D341Med (cell line): ENCODE measurements around the gene MORN5.

Experiments
- DNase-seq: peaks from one replicate; pipeline ENCODE4 v3.0.0; 2012; ENCODE audit warnings: low spot score

The MORN5 gene

DNA sequence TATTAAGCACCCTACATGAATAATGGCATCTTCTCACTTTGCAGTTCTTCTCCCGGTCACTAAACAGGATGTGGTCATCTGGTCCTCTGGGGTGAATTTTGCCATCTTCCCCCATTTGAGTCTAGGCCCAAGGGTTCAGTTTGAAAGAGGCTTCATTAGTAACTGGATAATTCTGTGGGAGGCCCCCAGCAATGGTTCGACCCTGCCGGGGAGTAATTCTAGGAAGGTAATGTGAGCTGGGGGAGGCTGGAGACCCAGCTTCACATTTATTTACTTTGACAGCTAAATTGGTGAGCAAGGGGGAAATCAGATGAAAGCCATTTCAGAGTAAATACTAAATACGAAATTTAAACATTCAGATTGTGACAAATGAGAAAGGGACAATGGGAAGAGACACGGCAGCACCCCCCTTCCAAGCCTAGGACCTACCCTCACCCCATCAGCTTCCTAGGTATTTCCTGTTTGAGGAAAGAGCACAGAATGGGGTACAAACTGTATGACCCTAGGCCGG is 73.1 kb downstream of the MORN5 start:
- DNase-seq, result no peak

- DNase-seq, result no peak
Observed at GRCh38 chr9:122234022-122234748, 74.5 kb downstream of the MORN5 start.

DNA sequence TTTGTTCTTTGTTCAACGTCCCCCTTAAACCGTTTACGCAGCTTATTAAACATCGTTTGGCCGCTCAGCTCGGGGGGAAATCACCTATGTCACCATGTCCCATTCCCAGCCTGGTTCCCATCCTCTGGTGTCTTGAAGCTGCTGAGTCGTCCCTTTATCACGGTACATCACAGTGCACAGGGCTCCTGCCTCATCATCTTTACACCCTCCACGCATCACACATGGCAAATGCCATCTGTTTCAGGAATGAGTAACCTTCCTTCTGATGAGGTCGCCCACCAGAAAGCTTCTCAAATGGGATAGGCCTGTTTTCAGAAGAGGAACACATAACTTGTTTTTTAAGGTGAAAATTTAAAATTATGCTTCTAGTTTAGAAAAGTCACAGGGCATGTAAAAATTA is 77.0 kb downstream of the MORN5 start:
- no peak for DNase-seq

DNA sequence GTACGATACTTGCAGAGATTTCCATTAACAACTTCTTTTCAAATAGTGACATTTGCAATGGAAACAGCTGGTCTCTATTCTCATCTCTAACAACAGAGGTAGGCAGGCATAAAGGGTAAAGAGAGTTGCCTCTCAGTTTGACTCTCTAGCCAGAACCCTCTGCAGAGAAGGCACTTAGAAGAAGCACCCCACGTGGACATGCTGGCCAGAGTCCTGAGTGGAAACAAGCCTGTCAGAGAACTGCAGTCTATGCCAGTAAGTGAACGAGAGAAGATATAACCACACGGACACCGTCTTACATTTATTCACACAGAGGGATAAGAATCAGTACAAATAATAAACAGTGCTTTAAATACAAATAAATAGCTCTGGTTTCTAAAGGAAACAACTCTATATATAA is 80.0 kb downstream of the MORN5 start:
- no peak for DNase-seq

GRCh38 chr9:122244349-122244748 is 84.6 kb downstream of the MORN5 start:
- no peak for DNase-seq

- no peak for DNase-seq
Observed at GRCh38 chr9:122246666-122247065, 87.0 kb downstream of the MORN5 start.

DNA sequence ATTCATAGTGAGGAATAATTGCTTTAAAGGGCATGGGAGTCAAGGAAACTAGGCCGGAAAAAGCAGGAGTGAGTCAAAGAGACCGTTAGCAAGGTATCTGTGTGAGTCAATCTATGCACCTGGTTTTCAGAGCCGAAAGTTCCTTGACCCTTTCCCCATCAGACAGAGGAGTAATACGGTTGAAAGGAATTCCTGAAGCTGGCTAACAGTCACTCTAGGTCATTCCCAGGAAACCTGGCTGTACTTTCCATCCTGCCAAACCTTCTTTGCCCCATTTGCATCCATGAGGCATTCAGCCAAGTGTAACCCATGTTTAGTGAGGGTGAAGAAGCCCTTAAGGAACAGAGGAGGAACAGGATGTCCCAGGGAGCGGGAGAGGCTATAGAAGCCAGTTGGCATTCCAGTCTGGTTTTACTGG is 88.7 kb downstream of the MORN5 start:
- no peak for DNase-seq
